Neural cell (in vitro differentiated cells): ENCODE data around the gene CFAP221.

ENCODE experiments used
- EP300 ChIP-seq: fragments of 450-650 bp; conservative IDR thresholded peaks from 2 replicates; pipeline ENCODE4 v1.6.1; 2014; ENCODE audit warnings: antibody characterized with exemption, mild to moderate bottlenecking, moderate library complexity; ENCODE audit not compliant: poor library complexity, severe bottlenecking
- EZH2 ChIP-seq: fragments of 200-600, 300-800 bp; shearing (Covaris generic), sonication (generic); IDR thresholded peaks from 2 replicates; pipeline ENCODE4 v1.6.1; 2014; ENCODE audit warnings: antibody characterized with exemption, low read length, borderline replicate concordance, mild to moderate bottlenecking; ENCODE audit not compliant: insufficient read depth, poor library complexity, severe bottlenecking
- MXI1 ChIP-seq: fragments of 450-650 bp; conservative IDR thresholded peaks from 2 replicates; pipeline ENCODE4 v1.6.1; 2014; ENCODE audit warnings: antibody characterized with exemption, mild to moderate bottlenecking; ENCODE audit not compliant: poor library complexity, severe bottlenecking
- POLR2AphosphoS5 ChIP-seq: IDR thresholded peaks from 2 replicates; pipeline ENCODE4 v1.6.1; 2012
- RAD21 ChIP-seq: fragments of 450-650 bp; conservative IDR thresholded peaks from 2 replicates; pipeline ENCODE4 v1.6.1; 2014; ENCODE audit warnings: antibody characterized with exemption, mild to moderate bottlenecking, moderate library complexity
- SMC3 ChIP-seq: fragments of 450-650 bp; conservative IDR thresholded peaks from 2 replicates; pipeline ENCODE4 v1.6.1; 2014; ENCODE audit warnings: antibody characterized with exemption, mild to moderate bottlenecking, moderate library complexity; ENCODE audit not compliant: poor library complexity
- TF ChIP-seq, protein P1 (sequence below): fragments of 450-650 bp; IDR thresholded peaks from 2 replicates; pipeline ENCODE4 v1.5.1; 2014; ENCODE audit warnings: antibody characterized with exemption, mild to moderate bottlenecking, moderate library complexity; ENCODE audit not compliant: poor library complexity, severe bottlenecking
- TF ChIP-seq, protein P2 (sequence below): IDR thresholded peaks from 2 replicates; pipeline ENCODE4 v1.6.1; 2012; ENCODE audit warnings: borderline replicate concordance

- TF ChIP-seq, protein P1, sequence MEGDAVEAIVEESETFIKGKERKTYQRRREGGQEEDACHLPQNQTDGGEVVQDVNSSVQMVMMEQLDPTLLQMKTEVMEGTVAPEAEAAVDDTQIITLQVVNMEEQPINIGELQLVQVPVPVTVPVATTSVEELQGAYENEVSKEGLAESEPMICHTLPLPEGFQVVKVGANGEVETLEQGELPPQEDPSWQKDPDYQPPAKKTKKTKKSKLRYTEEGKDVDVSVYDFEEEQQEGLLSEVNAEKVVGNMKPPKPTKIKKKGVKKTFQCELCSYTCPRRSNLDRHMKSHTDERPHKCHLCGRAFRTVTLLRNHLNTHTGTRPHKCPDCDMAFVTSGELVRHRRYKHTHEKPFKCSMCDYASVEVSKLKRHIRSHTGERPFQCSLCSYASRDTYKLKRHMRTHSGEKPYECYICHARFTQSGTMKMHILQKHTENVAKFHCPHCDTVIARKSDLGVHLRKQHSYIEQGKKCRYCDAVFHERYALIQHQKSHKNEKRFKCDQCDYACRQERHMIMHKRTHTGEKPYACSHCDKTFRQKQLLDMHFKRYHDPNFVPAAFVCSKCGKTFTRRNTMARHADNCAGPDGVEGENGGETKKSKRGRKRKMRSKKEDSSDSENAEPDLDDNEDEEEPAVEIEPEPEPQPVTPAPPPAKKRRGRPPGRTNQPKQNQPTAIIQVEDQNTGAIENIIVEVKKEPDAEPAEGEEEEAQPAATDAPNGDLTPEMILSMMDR: no peak
- no peak for TF ChIP-seq MXI1
- no peak for TF ChIP-seq SMC3
- no peak for TF ChIP-seq EZH2
- TF ChIP-seq POLR2AphosphoS5: no peak
- TF ChIP-seq EP300: no peak
- TF ChIP-seq, protein P2, sequence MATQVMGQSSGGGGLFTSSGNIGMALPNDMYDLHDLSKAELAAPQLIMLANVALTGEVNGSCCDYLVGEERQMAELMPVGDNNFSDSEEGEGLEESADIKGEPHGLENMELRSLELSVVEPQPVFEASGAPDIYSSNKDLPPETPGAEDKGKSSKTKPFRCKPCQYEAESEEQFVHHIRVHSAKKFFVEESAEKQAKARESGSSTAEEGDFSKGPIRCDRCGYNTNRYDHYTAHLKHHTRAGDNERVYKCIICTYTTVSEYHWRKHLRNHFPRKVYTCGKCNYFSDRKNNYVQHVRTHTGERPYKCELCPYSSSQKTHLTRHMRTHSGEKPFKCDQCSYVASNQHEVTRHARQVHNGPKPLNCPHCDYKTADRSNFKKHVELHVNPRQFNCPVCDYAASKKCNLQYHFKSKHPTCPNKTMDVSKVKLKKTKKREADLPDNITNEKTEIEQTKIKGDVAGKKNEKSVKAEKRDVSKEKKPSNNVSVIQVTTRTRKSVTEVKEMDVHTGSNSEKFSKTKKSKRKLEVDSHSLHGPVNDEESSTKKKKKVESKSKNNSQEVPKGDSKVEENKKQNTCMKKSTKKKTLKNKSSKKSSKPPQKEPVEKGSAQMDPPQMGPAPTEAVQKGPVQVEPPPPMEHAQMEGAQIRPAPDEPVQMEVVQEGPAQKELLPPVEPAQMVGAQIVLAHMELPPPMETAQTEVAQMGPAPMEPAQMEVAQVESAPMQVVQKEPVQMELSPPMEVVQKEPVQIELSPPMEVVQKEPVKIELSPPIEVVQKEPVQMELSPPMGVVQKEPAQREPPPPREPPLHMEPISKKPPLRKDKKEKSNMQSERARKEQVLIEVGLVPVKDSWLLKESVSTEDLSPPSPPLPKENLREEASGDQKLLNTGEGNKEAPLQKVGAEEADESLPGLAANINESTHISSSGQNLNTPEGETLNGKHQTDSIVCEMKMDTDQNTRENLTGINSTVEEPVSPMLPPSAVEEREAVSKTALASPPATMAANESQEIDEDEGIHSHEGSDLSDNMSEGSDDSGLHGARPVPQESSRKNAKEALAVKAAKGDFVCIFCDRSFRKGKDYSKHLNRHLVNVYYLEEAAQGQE: no peak
- TF ChIP-seq RAD21: no peak
Observed at GRCh38 chr2:119616421-119616820, 72.2 kb downstream of the CFAP221 start.
